Measurements from ENCODE around the gene PEX26.

GRCh38 chr22:18059473-18059872 lies 18.3 kb upstream of the PEX26 start:
- TF ChIP-seq CTCF (IDR thresholded peaks at IDR 0.05; ENCODE audit: poor library complexity, severe bottlenecking) = no peak
- TF ChIP-seq EP300 (conservative IDR thresholded peaks at IDR 0.05; ENCODE audit: poor library complexity, severe bottlenecking) = no peak
- no peak for TF ChIP-seq RAD21 (conservative IDR thresholded peaks at IDR 0.05)
- TF ChIP-seq EZH2 (IDR thresholded peaks at IDR 0.05; ENCODE audit: borderline replicate concordance, insufficient read depth, low read length, poor library complexity, severe bottlenecking) = no peak

Data from neural cell (in vitro differentiated cells).